ENCODE measurements around the gene LAMC1. TPM values are rescaled to one million over a fixed set of nuclear protein-coding genes. Genes with fewer than 3 reads are reported as not detected.

LAMC1 gene
- total and polyA plus RNA-seq, 10 of the 15 experiments (the other 5 are each of a cell fraction or from before 2014, with no cell fraction given): 4.6 to 51.4 (median 25.6) TPM

GRCh38 chr1:183193963-183194525, 170.8 kb downstream of the LAMC1 start (continued):
- TF ChIP-seq IRF5 (IDR thresholded peaks at IDR 0.05; ENCODE audit: borderline replicate concordance) (no peak), SUZ12 (IDR thresholded peaks at IDR 0.05; ENCODE audit: unreplicated experiment) (no peak), BCL3 (IDR thresholded peaks at IDR 0.05; ENCODE audit: borderline replicate concordance, insufficient read depth, low read depth, low read length, poor library complexity, severe bottlenecking) (no peak), E2F8 (IDR thresholded peaks at IDR 0.05; ENCODE audit: low read depth, partially characterized antibody) (no peak), NR2C1 (IDR thresholded peaks at IDR 0.05) (no peak)
